ENCODE measurements around the gene NUTF2. TPM values are rescaled to one million over a fixed set of nuclear protein-coding genes. Genes with fewer than 3 reads are reported as not detected.
A peak's percentile ranks its signal among the peaks of the same experiment; 100 is the strongest.

The NUTF2 gene
- total RNA-seq, 2 donors from 2014 or later, result 201 to 218 TPM

DNA sequence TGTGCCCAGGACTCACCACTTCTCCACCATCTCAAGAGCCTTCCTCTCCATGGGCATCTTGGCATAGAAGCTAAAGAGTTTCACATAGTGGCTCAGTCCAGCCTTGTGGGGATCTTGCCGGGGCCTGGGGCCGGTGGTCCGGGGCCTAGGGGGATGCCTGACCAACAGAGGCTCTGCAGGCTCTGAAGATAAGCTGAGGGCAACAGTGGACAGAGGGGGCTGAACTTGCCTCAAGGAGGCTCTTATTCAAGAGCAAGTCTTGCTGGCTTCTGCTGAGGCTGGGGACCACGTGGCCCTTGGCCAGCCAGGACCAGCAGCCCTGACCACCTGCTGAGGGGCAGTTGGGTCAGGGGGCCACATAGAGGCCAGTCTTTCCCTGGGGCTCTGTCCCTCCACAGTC lies 18.1 kb upstream of the NUTF2 start:
- 88 to 96% methylated on average over 4 of the region's 4 CpGs for WGBS, 2 experiments (ENCODE audit: insufficient coverage in 1 of 2, insufficient read length in 1 of 2)
- TF ChIP-seq, protein P1, sequence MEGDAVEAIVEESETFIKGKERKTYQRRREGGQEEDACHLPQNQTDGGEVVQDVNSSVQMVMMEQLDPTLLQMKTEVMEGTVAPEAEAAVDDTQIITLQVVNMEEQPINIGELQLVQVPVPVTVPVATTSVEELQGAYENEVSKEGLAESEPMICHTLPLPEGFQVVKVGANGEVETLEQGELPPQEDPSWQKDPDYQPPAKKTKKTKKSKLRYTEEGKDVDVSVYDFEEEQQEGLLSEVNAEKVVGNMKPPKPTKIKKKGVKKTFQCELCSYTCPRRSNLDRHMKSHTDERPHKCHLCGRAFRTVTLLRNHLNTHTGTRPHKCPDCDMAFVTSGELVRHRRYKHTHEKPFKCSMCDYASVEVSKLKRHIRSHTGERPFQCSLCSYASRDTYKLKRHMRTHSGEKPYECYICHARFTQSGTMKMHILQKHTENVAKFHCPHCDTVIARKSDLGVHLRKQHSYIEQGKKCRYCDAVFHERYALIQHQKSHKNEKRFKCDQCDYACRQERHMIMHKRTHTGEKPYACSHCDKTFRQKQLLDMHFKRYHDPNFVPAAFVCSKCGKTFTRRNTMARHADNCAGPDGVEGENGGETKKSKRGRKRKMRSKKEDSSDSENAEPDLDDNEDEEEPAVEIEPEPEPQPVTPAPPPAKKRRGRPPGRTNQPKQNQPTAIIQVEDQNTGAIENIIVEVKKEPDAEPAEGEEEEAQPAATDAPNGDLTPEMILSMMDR (conservative IDR thresholded peaks at IDR 0.05), result no peak

DNA sequence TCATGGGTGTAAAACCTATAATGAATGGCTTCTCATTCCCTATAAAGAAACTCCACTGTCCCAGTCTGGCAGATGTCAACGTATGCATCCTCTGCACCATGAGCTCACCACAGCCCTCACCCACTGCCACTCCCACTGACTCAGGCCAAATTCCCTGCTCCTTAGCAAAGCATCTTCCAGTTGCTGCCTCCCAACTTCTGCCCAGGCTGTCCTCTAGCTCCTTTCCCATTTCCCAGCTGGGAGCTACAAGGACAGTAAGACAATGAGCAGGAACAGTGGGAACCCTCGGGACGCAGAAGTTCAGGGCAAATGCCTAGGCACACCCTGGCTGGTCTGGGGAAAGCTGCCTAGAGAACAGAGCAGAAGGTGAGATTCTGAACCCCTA lies 13.7 kb upstream of the NUTF2 start:
- no peaks in the 10 kb centered on the region for H3K4me1 ChIP-seq (ENCODE audit: control insufficient read depth, insufficient read depth, low read length)
- peaks cover 29% of the 10 kb centered on the region for H3K36me3 Mint-ChIP-seq (ENCODE audit: low read depth)
- TF ChIP-seq, protein P1 (conservative IDR thresholded peaks at IDR 0.05), result no peak
- H3K9me3 Mint-ChIP-seq, result no peaks in the 10 kb centered on the region
- H3K27me3 ChIP-seq (ENCODE audit: control insufficient read depth, insufficient read depth, low read length, poor library complexity, severe bottlenecking), result no peaks in the 10 kb centered on the region
- peaks cover 7% of the 10 kb centered on the region for H3K4me1 Mint-ChIP-seq
- H3K9ac ChIP-seq (ENCODE audit: extremely low read depth, low read length, poor library complexity, severe bottlenecking), result peak overlapping the region; percentile 91
- peak overlapping the region; percentile 95 for H3K4me3 ChIP-seq (ENCODE audit: low read length)
- H3K9me3 ChIP-seq (ENCODE audit: control insufficient read depth, low read length), result no peaks in the 10 kb centered on the region
- no peak overlapping the region for H3K27ac ChIP-seq (ENCODE audit: low read depth, low read length)
- DNase-seq, result peak; percentile 55
- 21 to 24% methylated on average over 3 of the region's 3 CpGs for WGBS, 2 experiments (ENCODE audit: insufficient coverage in 1 of 2, insufficient read length in 1 of 2)
- H3K27ac Mint-ChIP-seq, result peak overlapping the region; percentile 66
- H3K4me3 Mint-ChIP-seq, result peak overlapping the region; percentile 81
- H3K36me3 ChIP-seq (ENCODE audit: control insufficient read depth, insufficient read depth, low read length), result peaks cover 32% of the 10 kb centered on the region
- no peaks in the 10 kb centered on the region for H3K27me3 Mint-ChIP-seq (ENCODE audit: insufficient read depth)

More for the DNA sequence above, 18.1 kb upstream of the NUTF2 start:
- no peak for DNase-seq
- Mint-ChIP-seq H3K27ac (no peak overlapping the region), H3K4me1 (peaks cover 11% of the 10 kb centered on the region), H3K27me3 (ENCODE audit: insufficient read depth) (no peaks in the 10 kb centered on the region), H3K36me3 (ENCODE audit: low read depth) (peaks cover 31% of the 10 kb centered on the region), H3K4me3 (no peak overlapping the region), H3K9me3 (no peaks in the 10 kb centered on the region)
- no peaks in the 10 kb centered on the region for H3K4me1 ChIP-seq (ENCODE audit: control insufficient read depth, insufficient read depth, low read length)
- no peaks in the 10 kb centered on the region for H3K9me3 ChIP-seq (ENCODE audit: control insufficient read depth, low read length)
- no peaks in the 10 kb centered on the region for H3K27me3 ChIP-seq (ENCODE audit: control insufficient read depth, insufficient read depth, low read length, poor library complexity, severe bottlenecking)
- peaks cover 44% of the 10 kb centered on the region for H3K36me3 ChIP-seq (ENCODE audit: control insufficient read depth, insufficient read depth, low read length)
- H3K4me3 ChIP-seq (ENCODE audit: low read length), result no peak overlapping the region
- H3K9ac ChIP-seq (ENCODE audit: extremely low read depth, low read length, poor library complexity, severe bottlenecking), result no peak overlapping the region
- no peak overlapping the region for H3K27ac ChIP-seq (ENCODE audit: low read depth, low read length)

DNA sequence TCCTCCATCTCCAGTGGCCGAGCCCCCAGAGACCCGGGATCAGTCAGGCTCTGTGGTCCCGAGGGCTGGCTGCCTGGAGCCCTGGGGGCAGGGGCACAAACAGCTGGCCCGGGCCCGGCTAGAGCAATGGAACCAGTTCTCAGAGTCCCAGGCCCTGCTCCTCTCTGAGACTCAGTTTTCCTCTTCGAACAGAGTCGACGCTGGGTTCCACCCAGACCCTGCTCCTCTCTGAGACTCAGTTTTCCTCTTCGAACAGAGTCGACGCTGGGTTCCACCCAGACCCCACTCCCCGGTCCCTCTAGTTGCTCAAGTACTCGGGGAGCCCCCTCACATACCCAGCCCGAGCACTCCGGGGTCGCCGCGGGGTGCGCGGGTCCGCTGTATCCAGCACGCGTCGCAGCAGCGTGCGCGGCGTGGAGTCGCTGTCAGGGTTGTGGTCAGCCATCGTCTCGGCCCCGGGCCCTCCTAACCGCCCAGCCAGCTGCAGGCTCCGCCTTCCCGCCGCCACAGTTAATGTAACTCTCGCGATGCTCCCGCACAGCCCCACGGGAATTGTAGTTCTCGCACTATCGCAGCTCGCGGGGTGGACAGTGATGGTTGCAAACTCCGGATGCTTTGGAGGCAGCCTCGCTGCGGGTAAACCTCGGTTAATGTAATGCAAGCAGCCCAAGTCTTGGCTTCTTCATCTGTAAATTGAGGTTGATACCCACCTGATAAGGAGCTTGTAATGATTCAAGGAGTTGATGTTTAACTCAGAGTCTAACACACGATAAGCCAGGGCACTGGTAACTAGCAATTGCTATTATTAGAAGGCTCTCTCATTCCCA lies 13.1 kb upstream of the NUTF2 start:
- 2 to 4% methylated on average over 27 to 49 of the region's 49 CpGs for WGBS, 2 experiments (ENCODE audit: insufficient coverage in 1 of 2, insufficient read length in 1 of 2)
- peaks cover 30% of the 10 kb centered on the region for H3K36me3 ChIP-seq (ENCODE audit: control insufficient read depth, insufficient read depth, low read length)
- peak; percentile 97 for DNase-seq
- no peaks in the 10 kb centered on the region for H3K27me3 Mint-ChIP-seq (ENCODE audit: insufficient read depth)
- no peaks in the 10 kb centered on the region for H3K27me3 ChIP-seq (ENCODE audit: control insufficient read depth, insufficient read depth, low read length, poor library complexity, severe bottlenecking)
- H3K4me1 Mint-ChIP-seq, result peaks cover 7% of the 10 kb centered on the region
- peak overlapping the region; percentile 81 for H3K4me3 Mint-ChIP-seq
- H3K4me1 ChIP-seq (ENCODE audit: control insufficient read depth, insufficient read depth, low read length), result no peaks in the 10 kb centered on the region
- H3K9me3 Mint-ChIP-seq, result no peaks in the 10 kb centered on the region
- peaks cover 29% of the 10 kb centered on the region for H3K36me3 Mint-ChIP-seq (ENCODE audit: low read depth)
- H3K27ac Mint-ChIP-seq, result peak overlapping the region; percentile 66
- H3K27ac ChIP-seq (ENCODE audit: low read depth, low read length), result no peak overlapping the region
- peak overlapping the region; percentile 95 for H3K4me3 ChIP-seq (ENCODE audit: low read length)
- TF ChIP-seq, protein P1 (conservative IDR thresholded peaks at IDR 0.05), result no peak
- peak overlapping the region; percentile 91 for H3K9ac ChIP-seq (ENCODE audit: extremely low read depth, low read length, poor library complexity, severe bottlenecking)
- no peaks in the 10 kb centered on the region for H3K9me3 ChIP-seq (ENCODE audit: control insufficient read depth, low read length)

Measured in endodermal cell (in vitro differentiated cells).